ENCODE measurements around the gene BRS3.
"Not testable (repeated sequence)": the region's sequence is repeated elsewhere in the genome, so short reads cannot be mapped to it uniquely, and the experiment has no call there.

The BRS3 gene

DNA sequence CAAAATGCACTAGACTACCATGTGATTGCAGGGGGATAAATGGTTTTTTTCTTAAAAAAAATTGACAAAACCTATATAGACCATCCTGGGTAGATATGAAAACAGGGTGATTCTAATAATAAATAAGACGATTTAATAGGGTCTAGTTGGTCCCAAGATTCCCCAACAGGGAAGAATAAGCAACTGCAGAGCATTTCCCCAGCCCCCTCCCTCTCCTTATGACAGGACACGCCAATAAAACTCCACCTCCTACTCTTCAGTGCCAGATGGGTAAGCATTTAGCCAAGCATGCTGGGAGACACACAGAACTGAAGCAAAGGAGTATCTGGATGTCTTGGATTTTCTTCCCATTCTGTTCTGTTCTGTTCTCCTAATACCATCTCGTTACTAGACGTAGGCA lies at the start of gene BRS3:
BRS3 (plus strand) TSS at position 301 of the 400 bp plus-strand sequence. CDS start 168 bp downstream, outside the sequence.
- no peak for DNase-seq

DNA sequence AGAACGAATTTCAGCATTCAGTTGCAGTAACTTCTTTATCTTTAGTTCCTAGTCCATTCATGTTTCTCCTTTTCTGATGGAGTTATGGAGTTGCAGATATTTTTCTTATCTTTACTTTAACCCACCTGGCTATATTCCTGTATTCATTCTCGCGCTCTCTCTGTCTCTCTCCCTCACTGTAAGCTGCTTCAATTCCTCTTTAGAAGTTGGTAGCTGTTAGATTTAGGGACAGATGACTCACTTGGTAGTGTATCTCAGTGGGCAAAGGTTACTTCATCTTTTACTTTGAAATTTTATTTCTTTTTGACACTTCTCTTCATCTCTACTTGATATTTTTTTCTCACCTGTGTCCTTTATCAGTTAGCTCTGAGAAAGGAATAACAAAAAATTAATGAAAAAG lies 49.6 kb upstream of the BRS3 start:
- no peak for DNase-seq

- DNase-seq, result not testable (repeated sequence)
These were observed 42.1 kb upstream of the BRS3 start for GRCh38 chrX:136445674-136446073.

- DNase-seq, result no peak
These were observed 41.5 kb upstream of the BRS3 start for GRCh38 chrX:136446208-136446607.

DNA sequence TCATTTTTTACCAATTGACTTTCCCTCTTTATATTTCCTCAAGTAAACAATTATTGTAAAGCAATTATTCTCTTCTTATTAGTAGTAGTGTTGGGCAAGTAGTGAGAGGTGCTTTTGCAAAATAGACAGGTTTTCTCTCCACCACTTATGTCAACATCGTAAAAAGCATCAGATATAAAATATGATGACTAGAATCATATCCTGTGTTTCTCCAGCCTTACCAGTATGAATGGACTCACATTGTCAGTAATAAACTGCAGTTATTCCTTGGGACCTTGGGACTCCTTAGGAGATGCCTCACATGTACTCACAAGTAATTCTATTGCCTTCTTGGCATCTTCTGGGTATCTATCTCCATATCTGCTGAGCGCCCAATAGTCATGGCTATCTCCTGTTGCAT lies 40.4 kb upstream of the BRS3 start:
- DNase-seq, result no peak

DNA sequence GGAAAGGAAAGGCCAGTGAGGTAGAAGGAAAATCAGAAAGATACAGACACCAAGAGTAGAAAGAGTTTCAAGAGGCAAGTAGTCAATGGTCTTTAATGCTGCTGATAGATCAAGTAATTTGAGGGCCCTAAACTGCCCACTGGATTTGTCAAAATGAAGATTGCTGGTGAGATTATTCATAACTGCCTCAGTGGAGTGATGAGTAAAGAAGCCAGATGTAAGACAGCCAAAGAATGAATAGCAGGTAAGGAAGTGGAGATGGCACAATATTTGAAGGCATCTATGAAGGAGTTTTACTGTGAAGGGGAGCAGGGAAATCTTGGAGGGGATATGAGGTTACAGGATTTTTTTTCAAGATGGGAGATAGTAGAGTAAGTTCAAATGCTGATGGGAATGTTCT lies 39.8 kb upstream of the BRS3 start:
- DNase-seq, result no peak

DNA sequence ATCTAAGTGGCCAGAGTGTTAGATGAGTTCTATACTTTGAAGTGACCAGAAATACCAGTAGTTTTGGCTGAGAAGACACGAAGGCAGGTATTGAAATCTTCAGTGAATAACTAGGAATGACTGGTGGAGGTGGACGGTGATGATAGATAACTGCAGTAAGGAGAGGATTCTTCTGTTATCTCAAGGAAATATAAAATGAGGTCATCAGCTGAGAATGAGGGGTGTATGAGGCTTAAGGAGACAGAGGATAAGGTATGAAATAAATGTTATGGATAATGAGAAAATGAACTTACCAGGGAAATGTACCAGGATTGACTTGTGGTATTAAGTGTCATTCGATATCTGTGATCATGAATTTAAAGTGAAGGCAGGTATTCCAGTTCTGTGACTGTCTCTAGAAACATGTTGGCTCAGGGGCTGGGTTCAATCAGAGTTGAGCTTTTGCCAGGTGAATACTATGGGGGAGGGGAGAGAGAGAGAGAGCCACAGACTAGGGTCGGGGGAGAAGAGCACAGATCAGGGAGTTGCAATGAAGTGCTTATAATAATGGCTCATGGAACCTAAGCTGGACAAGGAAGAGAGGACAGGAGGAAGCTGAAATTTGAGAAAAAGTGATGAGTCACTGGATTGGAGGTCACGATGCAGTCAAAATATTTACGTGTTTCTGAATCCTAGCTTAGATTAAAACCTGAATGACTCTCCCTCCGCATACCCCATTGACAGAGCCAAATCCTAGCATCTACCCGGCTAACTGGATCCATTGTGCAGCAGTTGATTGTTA lies 37.5 kb upstream of the BRS3 start:
- DNase-seq, result no peak

DNA sequence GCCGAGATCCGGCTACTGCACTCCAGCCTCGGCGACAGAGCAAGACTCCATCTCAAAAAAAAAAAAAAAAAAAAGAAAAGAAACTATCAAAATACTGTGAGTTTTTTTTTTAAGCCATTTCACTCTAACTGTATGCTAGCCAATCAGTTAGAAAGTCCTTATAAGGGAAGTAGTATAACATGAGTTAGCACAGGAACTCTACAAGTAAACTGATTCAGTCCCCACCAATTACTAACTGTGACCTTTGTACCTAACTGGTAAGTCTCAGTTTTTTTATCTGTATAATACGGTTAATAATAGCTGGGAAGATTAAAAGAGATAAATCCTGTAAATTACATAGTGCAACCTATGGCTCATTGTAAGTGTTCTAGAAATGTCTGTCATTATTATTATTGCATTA lies 35.1 kb upstream of the BRS3 start:
- no peak for DNase-seq

GRCh38 chrX:136453114-136453513 lies 34.6 kb upstream of the BRS3 start:
- no peak for DNase-seq

- DNase-seq, result no peak
These were observed 34.0 kb upstream of the BRS3 start for GRCh38 chrX:136453771-136454170.

- no peak for DNase-seq
These were observed 31.6 kb upstream of the BRS3 start for GRCh38 chrX:136456133-136456532.

- no peak for DNase-seq
These were observed 30.3 kb upstream of the BRS3 start for GRCh38 chrX:136457303-136457917.

- DNase-seq, result no peak
These were observed 23.2 kb upstream of the BRS3 start for GRCh38 chrX:136464589-136464988.

GRCh38 chrX:136467303-136467702 lies 20.4 kb upstream of the BRS3 start:
- DNase-seq, result no peak

DNA sequence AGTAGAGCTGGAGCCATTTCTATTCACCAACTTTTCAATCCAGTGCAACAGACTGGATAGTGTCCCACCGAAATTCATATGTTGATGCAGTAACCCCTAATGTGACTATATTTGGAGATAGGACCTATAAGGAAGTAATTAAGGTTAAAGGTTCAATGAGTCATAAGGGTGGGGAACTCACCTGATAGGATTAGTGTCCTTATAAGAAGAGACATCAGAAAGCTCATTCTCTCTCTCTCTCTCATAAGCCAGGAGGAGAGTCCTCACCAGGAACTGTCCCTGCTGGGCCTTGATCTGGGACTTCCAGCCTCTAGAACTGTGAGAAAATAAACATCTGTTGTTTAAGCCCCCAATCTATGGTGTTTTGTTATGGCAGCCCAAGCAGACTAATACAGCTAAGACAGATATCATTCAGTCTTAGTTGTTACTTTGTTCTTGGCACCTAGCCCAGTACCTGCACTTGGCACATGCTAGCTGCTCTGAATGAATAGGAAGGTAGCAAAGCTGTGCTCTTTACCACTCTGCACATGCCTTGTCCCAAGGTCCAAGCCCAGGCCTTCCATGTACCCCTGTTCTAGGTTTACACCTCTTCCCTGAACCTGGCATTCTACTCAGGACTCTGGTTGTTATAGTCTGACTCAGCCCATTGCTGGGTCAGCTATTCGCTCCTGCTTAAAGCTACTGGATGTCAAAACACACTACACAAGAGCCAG lies 19.2 kb upstream of the BRS3 start:
- DNase-seq, result no peak

- no peak for DNase-seq
These were observed 14.1 kb upstream of the BRS3 start for GRCh38 chrX:136473663-136474062.

GRCh38 chrX:136475236-136475635 lies 12.5 kb upstream of the BRS3 start:
- DNase-seq, result no peak

- no peak for DNase-seq
These were observed 11.2 kb upstream of the BRS3 start for GRCh38 chrX:136476501-136476900.

GRCh38 chrX:136477026-136477425 lies 10.7 kb upstream of the BRS3 start:
- no peak for DNase-seq

GRCh38 chrX:136480383-136480782 lies 7.4 kb upstream of the BRS3 start:
- DNase-seq, result no peak

DNA sequence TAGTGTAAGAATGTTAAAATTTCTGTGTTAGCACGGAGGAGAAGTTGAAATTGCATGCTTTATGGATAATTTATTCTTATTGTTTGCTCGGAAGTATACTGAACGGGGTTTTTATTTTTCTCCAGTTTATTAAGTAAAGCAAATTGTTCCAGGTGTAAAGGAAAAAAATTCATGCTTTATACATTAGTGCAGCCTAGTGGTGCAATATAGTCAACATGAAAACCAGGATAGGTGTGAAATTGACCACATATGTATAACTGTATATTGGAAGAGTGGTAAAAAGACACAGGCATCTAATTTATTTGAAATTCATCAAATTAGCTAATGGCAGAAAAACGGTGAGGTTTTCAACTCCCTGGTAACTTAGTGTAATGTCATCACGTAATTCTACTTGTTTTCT lies 959 bp downstream of the BRS3 start:
- DNase-seq, result no peak

GRCh38 chrX:136491832-136492231 lies 4.1 kb downstream of the BRS3 start:
- DNase-seq, result no peak

DNA sequence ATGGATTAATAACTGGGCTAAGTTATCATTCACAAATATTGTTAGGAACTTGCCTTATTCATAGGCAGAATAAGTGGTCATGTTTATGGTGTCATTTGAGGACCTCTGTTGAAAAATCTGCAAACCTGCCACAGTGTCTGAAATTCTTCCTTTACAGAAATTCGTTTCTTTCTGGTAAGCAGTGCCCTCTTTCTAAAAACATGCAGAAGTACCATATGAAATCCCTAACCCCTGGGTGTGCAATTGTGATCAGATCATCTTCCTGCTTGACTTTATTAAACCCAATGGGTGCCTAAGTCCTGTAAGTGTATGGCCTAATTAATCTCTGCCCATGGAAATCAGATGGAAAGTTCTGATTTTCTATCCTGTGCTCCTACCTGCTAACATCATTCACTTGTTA lies 5.3 kb downstream of the BRS3 start:
- no peak for DNase-seq

DNA sequence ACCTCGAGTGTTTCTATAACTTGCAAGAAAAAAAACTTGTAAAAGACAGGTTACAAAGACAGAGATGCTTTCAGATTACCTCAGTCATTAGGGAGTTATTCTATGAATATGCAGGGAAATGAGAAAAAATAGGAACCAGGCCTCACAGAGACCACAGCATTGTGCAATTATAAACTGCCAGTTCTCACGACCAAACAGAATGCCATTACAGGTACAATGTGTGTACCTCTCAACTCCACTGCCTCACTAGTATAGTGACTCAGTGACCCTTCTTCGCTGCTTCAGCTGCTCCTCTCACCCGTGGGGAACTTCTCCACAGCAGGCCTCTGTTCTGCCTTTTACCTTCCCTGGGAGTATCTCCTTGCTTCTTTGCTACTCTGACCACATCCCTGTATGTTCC lies 7.3 kb downstream of the BRS3 start:
- DNase-seq, result no peak
